Peyer's patch (tissue), 4 donors: ENCODE data around the gene MLLT10. TPM values are rescaled to one million over a fixed set of nuclear protein-coding genes. Genes with fewer than 3 reads are reported as not detected.
A peak's percentile ranks its signal among the peaks of the same experiment; 100 is the strongest.

Source experiments
- DNase-seq, 3 donors: peaks; one replicate each; pipeline ENCODE4 v3.0.0-alpha.2; 2017 to 2019
- H3K27ac ChIP-seq, 4 donors: fragments of 200-600 bp; sonication (generic); one replicate each; pipeline ENCODE4 v1.5.1; 2016 to 2019
- H3K27me3 ChIP-seq, 2 donors: fragments of 200-600 bp; sonication (generic); one replicate each; pipeline ENCODE4 v1.5.1; 2019
- H3K36me3 ChIP-seq, 3 donors: fragments of 200-600 bp; sonication (generic); one replicate each; pipeline ENCODE4 v1.5.1; 2016 to 2019
- H3K4me1 ChIP-seq, 4 donors: fragments of 200-600 bp; sonication (generic); one replicate each; pipeline ENCODE4 v1.5.1; 2016 to 2019
- H3K4me3 ChIP-seq, 4 donors: fragments of 200-600 bp; sonication (generic); 1 replicate in 3 of 4; 2 replicates in 1 of 4; pipeline ENCODE4 v1.5.1; 2016 to 2019; ENCODE audit warnings: mild to moderate bottlenecking in 1 of 4
- H3K9me3 ChIP-seq, 4 donors: fragments of 200-600 bp; sonication (generic); one replicate each; pipeline ENCODE4 v1.5.1; 2016 to 2019; ENCODE audit warnings: mild to moderate bottlenecking in 1 of 4
- POLR2A ChIP-seq, 2 donors: fragments of 450-650 bp; IDR thresholded peaks; one replicate each; pipeline ENCODE4 v1.5.1; 2017; ENCODE audit warnings: antibody characterized with exemption in 2 of 2, mild to moderate bottlenecking in 2 of 2, moderate library complexity in 2 of 2
- total RNA-seq, 4 donors: library from RNA; depleted of rRNA; stranded (reverse); fragments of >200 nt; gene quantifications; one replicate each; pipeline ENCODE4 v1.1.0, GENCODE V29; 2016
- TF ChIP-seq, protein P1 (sequence below), 6 experiments: fragments of 450-650 bp in 4 of 6; fragments of 200-600 bp in 2 of 6; sonication (generic) in 1 of 6; IDR thresholded peaks; one replicate each; pipeline ENCODE4 v1.5.1; 2017 to 2019; ENCODE audit warnings: antibody characterized with exemption in 6 of 6, mild to moderate bottlenecking in 3 of 6, moderate library complexity in 1 of 6

MLLT10 gene
- total RNA-seq, 4 donors from 2014 or later: 25.2 to 65.2 (median 40.1) TPM

- H3K9me3 ChIP-seq: no peaks in the 10 kb centered on the region
- H3K4me3 ChIP-seq: peak within 1 kb of the TSS; percentile 68 to 83 (median 74)
- H3K4me1 ChIP-seq: peaks cover 0 to 12% (median 2%) of the 10 kb centered on the region in 4 donors
- H3K36me3 ChIP-seq: no peaks in the 10 kb centered on the region
- TF ChIP-seq, protein P1, sequence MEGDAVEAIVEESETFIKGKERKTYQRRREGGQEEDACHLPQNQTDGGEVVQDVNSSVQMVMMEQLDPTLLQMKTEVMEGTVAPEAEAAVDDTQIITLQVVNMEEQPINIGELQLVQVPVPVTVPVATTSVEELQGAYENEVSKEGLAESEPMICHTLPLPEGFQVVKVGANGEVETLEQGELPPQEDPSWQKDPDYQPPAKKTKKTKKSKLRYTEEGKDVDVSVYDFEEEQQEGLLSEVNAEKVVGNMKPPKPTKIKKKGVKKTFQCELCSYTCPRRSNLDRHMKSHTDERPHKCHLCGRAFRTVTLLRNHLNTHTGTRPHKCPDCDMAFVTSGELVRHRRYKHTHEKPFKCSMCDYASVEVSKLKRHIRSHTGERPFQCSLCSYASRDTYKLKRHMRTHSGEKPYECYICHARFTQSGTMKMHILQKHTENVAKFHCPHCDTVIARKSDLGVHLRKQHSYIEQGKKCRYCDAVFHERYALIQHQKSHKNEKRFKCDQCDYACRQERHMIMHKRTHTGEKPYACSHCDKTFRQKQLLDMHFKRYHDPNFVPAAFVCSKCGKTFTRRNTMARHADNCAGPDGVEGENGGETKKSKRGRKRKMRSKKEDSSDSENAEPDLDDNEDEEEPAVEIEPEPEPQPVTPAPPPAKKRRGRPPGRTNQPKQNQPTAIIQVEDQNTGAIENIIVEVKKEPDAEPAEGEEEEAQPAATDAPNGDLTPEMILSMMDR (IDR thresholded peaks at IDR 0.05): no peak
- TF ChIP-seq POLR2A (IDR thresholded peaks at IDR 0.05): no peak
- no peaks in the 10 kb centered on the region for H3K27me3 ChIP-seq
- peak within 1 kb of the TSS; percentile 90 to 97 (median 93) for H3K27ac ChIP-seq
- DNase-seq: peak; percentile 55 to 85 (median 80)
These were observed 8.5 kb upstream of the MLLT10 start, which contains the start of gene SKIDA1 for GRCh38 chr10:21525367-21526187. TSS of gene SKIDA1 (minus strand) at chr10:21525682. CDS start at chr10:21517822, 7,860 bp downstream.

DNA sequence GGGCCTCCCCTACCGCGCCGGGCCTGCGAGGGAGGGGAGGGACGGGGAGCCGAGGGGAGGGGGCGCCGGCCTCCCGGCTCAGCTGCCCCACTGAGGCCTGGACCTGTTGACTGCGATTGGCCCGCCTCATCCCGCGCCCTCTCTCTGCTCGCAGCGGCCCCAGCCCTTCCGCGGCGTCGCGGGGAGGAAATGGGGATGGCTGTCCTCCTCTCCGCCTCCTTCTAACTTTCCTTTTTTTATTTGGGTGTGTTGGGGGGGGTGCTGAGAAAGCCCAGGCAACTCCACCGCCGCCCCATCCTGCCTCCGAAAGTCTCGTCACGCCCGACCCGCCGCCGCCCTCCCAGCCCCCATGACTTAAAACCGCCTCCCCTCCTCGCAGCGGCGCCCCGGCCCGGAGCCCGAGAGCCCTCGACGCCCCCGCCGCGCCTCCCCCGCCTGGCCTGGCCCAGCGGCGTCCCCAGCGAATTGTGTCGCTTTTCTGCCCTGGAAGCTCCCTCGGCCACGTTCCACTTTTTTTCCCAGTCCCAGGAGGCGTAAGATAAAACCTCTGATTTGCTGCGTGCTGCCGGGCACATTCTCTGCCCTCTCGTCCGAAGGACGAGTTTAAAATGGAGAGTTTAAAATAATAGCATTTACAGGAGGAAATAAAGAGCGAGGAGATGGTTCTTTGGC lies 7.7 kb upstream of the MLLT10 start:
- TF ChIP-seq, protein P1 (IDR thresholded peaks at IDR 0.05): no peak
- no peak for TF ChIP-seq POLR2A (IDR thresholded peaks at IDR 0.05)
- Histone ChIP-seq H3K27me3 (no peaks in the 10 kb centered on the region), H3K9me3 (no peaks in the 10 kb centered on the region), H3K36me3 (no peaks in the 10 kb centered on the region), H3K4me1 (peaks cover 0 to 12% (median 2%) of the 10 kb centered on the region in 4 donors), H3K4me3 (peak overlapping the region; percentile 68 to 83 (median 74)), H3K27ac (peak overlapping the region; percentile 90 to 97 (median 93))
- peak; percentile 55 to 79 (median 70) for DNase-seq

DNA sequence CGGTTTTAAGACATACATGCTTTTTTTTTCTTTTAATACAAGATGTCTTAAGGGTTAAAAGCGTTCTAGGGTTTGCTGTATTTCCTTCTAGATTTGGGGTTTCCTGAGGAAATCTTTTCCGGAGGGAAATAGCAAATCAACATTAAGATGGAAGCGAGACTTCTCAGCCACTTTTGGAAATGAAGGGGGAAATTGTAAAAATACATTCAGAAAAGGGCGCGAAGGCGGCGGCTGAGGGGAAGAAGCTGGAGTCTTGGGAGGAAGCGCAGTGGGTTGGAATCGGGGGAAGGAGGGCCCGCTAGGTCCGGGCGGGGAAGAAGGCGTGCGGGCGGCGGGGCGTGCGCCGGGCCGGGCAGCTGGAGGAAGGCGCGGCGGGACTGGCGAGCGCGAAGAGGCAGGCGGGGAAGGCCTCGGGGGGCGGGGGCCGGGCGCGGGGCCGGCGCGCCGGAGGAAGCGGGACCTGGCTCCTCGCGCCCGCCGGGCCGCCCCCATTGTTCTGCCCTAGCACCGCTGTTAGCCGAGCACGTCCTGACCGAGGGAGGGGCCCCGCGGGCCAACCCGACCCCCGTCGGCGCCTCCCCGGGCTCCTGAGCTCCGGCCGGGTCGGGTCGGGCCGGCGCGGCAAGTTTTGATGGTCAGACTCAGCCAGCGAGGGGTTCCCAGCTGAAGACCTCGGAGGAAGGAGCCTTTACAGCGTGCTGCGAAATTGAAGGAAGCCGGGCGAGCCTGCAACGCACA lies 7.0 kb upstream of the MLLT10 start:
- DNase-seq: peak; percentile 38 to 73 (median 67)
- Histone ChIP-seq H3K27ac (peak overlapping the region; percentile 90 to 97 (median 93)), H3K4me3 (peak overlapping the region; percentile 68 to 83 (median 74)), H3K9me3 (no peaks in the 10 kb centered on the region), H3K36me3 (no peaks in the 10 kb centered on the region), H3K27me3 (no peaks in the 10 kb centered on the region), H3K4me1 (peaks cover 0 to 12% (median 2%) of the 10 kb centered on the region in 4 donors)
- TF ChIP-seq, protein P1 (IDR thresholded peaks at IDR 0.05): no peak
- peak in 1 of 2 donors; percentile 14 for TF ChIP-seq POLR2A (IDR thresholded peaks at IDR 0.05)

- Histone ChIP-seq H3K27ac (peak overlapping the region; percentile 90 to 97 (median 93)), H3K4me1 (peaks cover 0 to 12% (median 5%) of the 10 kb centered on the region in 4 donors), H3K9me3 (no peaks in the 10 kb centered on the region), H3K27me3 (no peaks in the 10 kb centered on the region), H3K36me3 (no peaks in the 10 kb centered on the region), H3K4me3 (peak overlapping the region; percentile 68 to 83 (median 74))
- DNase-seq: no peak
- TF ChIP-seq, protein P1 (IDR thresholded peaks at IDR 0.05): no peak
- TF ChIP-seq POLR2A (IDR thresholded peaks at IDR 0.05): no peak
These were observed 6.3 kb upstream of the MLLT10 start for GRCh38 chr10:21527598-21528235.
